Right kidney (tissue), 9 donors: ENCODE data around the gene SPOCD1.

Experiments used
- DNase-seq: peaks from one replicate; pipeline ENCODE4 v3.0.0-alpha.2; 2016
- long read RNA-seq, 8 donors: transcript quantifications; one replicate each; lab custom pipeline, GENCODE V29; 2026

The SPOCD1 gene
- long read RNA-seq, donor 1 = 0 reads
- long read RNA-seq, donor 2 = 0 reads
- long read RNA-seq, donor 3 = 0 reads
- long read RNA-seq, donor 4 = 0 reads
- long read RNA-seq, donor 5 = 0 reads
- long read RNA-seq, donor 6 = 0 reads
- long read RNA-seq, donor 7 = 0 reads
- long read RNA-seq, donor 8 = 0 reads

GRCh38 chr1:31815752-31816500 is at the start of gene SPOCD1:
Gene SPOCD1 (minus strand): TSS chr1:31816022. CDS start chr1:31815333, 689 bp downstream.
- DNase-seq = no peak

DNA sequence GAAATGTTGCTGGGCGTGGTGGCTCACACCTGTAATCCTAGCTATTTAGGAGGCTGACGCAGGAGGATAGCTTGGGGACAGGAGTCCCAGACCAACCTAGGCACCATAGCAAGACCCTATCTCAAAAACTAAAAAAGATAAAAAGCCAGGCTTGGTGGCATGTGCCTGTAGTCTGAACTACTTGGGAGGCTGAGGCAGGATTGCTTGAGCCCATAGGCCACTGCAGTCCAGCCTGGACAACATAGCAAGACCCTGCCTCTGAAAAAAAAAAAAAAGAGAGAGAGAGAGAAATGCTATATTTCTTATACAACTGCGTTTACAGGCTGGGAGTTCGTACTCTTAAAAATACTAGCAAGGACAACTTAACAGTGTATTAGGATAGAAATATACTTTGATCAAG is 46.2 kb upstream of the SPOCD1 start:
- no peak for DNase-seq

GRCh38 chr1:31861346-31861745 is 45.5 kb upstream of the SPOCD1 start:
- DNase-seq = no peak

GRCh38 chr1:31860581-31860980 is 44.8 kb upstream of the SPOCD1 start:
- no peak for DNase-seq

GRCh38 chr1:31859719-31860118 is 43.9 kb upstream of the SPOCD1 start:
- DNase-seq = no peak

DNA sequence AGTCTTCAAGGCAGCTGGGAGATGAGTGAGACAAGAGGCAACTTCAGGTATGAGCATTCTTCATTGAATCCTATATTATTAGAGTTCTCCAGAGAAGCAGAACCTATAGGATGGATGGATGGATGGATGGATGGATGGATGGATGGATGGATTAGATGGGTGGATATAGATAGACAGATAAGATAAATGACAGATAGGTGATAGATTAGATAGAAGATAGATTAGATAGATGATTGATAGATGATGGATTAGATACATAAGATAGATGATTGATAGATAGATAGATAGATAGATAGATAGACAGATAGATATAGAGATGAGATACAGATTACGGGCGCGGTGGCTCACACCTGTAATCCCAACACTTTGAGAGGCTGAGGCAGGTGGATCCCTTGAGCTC is 43.2 kb upstream of the SPOCD1 start:
- DNase-seq = no peak

DNA sequence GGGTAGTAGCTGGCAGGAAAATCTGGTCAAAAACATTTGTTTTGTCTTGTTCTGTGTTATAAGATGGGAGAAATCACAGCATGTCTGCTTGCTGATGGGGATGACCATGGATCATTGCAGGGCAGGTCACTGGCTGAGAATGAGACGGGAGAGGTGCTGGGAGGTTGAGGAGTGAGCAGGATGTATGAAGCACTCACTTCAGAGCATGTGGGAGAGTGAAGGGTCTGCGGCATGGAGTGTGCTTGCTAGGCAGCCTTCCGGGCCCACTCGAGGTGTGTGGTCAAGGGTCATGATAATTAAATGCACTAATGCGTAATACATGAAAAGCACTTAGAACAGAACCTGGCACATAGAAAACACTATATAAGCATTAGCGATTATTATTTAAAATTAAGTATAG is 42.0 kb upstream of the SPOCD1 start:
- DNase-seq = no peak

GRCh38 chr1:31856140-31856539 is 40.3 kb upstream of the SPOCD1 start:
- no peak for DNase-seq

- DNase-seq = no peak
These were observed 39.4 kb upstream of the SPOCD1 start for GRCh38 chr1:31855038-31855845.

GRCh38 chr1:31849653-31850052 is 33.8 kb upstream of the SPOCD1 start:
- no peak for DNase-seq

DNA sequence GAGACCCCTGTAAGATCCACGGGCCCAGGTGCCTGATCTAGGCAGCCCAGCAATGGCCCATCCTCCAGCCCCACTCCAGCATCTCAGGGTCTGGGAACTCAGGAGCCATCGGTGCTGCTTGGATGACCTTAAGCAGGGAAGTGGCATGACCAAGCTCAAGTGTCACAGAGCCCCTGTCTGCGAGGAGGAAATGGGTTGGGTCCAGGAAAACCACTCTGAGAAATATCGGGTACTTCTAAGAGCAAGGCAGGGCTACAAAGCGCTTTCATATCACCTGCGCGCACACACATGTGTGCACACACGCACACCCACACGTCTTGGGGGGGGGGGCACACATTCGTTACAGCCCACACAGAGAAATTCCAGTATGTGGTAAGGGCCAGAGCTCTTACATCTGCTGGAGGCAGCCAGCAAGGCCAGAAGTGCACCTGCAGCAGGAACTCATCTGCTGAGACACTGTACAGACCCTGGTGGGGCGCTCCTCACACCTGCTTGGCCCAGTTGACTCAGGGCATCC is 32.6 kb upstream of the SPOCD1 start:
- no peak for DNase-seq

DNA sequence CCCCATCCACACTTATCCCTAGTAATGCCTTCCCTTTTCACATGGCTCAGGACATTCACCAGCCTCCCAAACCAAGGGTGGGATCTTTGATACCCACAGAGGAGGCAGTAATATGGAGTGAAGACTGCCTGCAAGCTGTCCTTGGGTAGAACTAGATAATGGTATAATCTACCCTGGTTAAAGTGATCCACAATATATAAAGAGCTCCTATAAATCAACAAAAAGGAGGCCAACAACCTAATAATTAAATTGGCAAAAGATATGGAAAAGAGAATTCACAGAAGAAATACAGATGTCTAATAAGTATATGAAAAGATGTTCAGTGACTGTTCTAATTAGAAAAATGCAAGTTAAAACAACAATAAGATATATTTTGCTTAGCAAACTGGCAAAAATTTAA is 30.7 kb upstream of the SPOCD1 start:
- no peak for DNase-seq

- DNase-seq = no peak
These were observed 27.7 kb upstream of the SPOCD1 start for GRCh38 chr1:31843506-31843905.

- no peak for DNase-seq
These were observed 24.0 kb upstream of the SPOCD1 start for GRCh38 chr1:31839662-31840343.

- no peak for DNase-seq
These were observed 21.8 kb upstream of the SPOCD1 start for GRCh38 chr1:31837451-31838158.

DNA sequence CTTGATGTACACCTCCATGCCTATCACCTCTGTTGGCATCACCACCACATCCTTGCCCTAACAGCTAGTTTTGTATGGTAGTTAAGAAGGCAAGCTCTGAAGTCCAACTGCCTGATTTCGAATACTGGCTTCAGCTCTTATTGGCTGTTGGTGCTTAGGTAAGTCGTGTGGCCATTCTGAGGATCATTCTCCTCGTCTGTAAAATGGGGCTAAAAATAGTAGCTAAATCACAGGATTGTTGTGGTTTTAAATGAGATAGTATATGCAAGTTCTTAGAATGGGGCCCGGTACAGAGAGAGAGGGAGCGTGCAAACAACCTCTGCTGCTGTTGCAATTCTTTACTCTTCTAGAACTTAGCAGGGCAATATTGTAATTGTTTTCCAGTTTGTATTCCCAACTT is 20.8 kb upstream of the SPOCD1 start:
- DNase-seq = no peak

DNA sequence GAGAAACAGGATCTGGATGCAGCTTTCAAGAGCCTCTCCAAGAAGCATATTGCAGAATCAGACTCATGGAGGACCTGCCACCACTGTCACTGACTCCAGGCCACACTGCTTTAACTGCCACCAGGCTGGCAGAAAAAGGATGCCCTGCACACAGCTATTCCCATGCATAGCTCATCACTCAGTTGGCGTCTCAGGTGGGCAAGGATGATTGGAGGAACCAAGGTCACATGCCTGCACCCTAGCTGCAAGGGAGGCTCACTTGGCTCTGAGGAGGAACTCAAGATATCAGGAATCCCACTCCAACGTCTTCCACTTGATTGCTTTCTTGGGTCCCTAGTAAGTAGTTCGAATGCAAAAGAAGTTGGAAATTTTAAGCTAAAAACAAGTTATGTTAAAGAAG is 19.6 kb upstream of the SPOCD1 start:
- no peak for DNase-seq

DNA sequence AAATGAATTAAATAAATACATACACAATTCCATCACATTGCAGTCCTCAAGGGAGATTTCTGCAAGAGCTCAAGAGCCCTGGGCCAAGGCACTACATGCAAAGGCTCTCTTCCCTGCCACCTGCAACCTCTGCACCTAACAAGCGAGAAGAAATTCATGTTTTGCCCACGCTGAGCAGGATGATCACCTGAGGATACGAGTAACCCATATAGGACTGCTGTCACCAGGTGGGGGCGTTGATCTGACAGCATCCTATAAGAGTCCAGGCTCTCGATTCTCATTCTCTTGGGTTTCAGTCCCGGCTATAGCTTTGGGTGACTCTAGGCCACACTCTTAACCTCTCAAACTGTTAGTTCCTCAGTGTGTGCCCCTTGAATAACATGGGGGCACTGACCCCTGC is 18.7 kb upstream of the SPOCD1 start:
- no peak for DNase-seq

DNA sequence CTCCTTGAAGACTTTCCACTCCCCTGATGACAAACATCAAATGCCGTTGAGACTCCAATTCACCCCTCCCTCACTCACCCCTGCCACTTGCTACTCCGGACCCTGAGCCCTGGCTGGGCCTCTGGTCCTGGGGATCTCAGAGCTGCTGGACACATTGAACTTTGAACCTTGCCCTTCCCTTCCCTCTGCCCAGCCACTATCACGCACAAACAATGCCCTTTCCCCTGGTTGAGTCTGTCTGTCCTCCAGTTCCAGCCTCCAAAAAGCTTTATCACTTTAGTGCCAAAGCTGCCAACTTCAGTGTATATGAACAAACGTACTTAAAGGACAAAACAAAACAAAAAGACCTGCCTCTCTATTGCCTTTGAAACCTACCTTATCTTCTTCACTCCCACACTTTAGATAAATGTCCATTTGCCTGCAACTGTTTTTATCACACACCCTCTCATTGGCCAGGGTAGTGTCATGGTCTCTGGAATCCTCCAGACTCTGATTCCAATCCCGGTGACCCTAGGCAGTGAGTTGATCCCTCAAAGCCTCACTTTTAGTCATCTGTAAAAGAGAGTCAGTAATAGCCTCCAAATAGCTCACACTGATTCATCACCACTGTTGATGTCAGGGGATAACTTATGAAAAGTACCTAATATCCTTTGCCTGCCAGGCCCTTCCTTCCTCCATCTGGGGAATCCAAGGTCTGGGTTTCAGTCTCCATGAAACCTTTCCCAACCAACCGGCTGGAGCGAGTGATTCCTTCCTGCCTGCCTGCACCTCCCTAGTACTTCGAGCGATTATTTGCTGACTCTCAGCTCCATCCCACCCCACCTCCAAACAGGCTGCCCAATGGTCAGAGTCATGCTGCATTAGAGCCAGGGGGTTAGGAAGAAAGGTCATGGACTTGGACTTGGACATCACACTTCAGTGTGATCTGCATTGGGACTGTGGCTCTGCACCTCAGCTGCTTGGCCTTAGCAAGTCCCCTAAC is 15.9 kb upstream of the SPOCD1 start:
- no peak for DNase-seq

GRCh38 chr1:31830511-31830910 is 14.7 kb upstream of the SPOCD1 start:
- DNase-seq = no peak

DNA sequence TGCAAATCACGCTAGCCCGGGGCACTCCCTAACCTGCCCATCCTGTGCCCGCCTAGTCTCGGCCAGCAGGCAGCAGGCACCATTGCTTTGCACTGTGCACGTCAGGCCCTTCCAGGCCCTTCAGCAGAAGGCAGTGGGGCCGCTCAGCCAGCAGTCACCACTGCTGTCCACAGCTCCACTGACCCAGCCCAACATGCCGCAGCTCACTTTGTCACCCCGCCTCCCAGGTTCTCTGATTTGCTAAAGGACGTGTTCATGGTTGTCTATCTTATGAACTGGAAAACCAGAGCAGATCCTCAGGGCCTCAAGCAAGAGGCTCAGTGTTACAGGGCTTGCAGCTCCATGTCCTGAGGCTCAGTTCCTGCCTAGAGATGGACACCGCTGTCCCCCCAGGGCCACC is 14.2 kb upstream of the SPOCD1 start:
- no peak for DNase-seq
